ENCODE data around the gene KLF2.
A peak's percentile ranks its signal among the peaks of the same experiment; 100 is the strongest.

The KLF2 gene

GRCh38 chr19:16359964-16360363, 35.3 kb downstream of the KLF2 start:
- TF ChIP-seq, protein P1, sequence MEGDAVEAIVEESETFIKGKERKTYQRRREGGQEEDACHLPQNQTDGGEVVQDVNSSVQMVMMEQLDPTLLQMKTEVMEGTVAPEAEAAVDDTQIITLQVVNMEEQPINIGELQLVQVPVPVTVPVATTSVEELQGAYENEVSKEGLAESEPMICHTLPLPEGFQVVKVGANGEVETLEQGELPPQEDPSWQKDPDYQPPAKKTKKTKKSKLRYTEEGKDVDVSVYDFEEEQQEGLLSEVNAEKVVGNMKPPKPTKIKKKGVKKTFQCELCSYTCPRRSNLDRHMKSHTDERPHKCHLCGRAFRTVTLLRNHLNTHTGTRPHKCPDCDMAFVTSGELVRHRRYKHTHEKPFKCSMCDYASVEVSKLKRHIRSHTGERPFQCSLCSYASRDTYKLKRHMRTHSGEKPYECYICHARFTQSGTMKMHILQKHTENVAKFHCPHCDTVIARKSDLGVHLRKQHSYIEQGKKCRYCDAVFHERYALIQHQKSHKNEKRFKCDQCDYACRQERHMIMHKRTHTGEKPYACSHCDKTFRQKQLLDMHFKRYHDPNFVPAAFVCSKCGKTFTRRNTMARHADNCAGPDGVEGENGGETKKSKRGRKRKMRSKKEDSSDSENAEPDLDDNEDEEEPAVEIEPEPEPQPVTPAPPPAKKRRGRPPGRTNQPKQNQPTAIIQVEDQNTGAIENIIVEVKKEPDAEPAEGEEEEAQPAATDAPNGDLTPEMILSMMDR (IDR thresholded peaks at IDR 0.05; ENCODE audit: unreplicated experiment in 3 of 3): no peak
- H3K27ac Mint-ChIP-seq: no peak overlapping the region
- H3K4me3 Mint-ChIP-seq: no peak overlapping the region
- peaks cover 15% of the 10 kb centered on the region for H3K4me1 Mint-ChIP-seq
- peaks cover 25% of the 10 kb centered on the region for H3K36me3 Mint-ChIP-seq (ENCODE audit: low read depth)
- no peaks in the 10 kb centered on the region for H3K9me3 Mint-ChIP-seq
- H3K27me3 Mint-ChIP-seq (ENCODE audit: low read depth): no peaks in the 10 kb centered on the region

DNA sequence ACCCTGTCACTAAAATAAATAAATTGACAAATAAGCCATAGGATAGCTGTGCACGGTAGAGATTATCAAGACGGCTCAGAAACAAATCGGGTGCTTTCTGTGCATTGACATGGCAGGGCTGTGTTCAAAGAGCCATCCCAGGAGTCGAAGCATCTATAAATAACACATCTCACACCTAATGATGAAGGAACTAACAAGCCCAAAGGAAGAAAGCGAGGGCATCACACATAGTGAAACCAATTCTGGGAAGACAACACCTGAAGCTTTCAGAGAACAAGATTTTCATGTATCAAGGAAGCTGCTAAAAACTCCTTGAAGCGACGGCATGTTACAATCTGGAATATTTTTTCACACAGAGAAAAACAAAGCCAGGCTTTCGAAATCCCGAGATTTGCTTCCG, 36.1 kb downstream of the KLF2 start:
- Mint-ChIP-seq H3K4me3 (no peak overlapping the region), H3K27ac (no peak overlapping the region), H3K27me3 (ENCODE audit: low read depth) (no peaks in the 10 kb centered on the region), H3K36me3 (ENCODE audit: low read depth) (peaks cover 25% of the 10 kb centered on the region), H3K4me1 (peaks cover 9% of the 10 kb centered on the region), H3K9me3 (no peaks in the 10 kb centered on the region)
- TF ChIP-seq, protein P1 (IDR thresholded peaks at IDR 0.05; ENCODE audit: unreplicated experiment in 3 of 3): no peak

DNA sequence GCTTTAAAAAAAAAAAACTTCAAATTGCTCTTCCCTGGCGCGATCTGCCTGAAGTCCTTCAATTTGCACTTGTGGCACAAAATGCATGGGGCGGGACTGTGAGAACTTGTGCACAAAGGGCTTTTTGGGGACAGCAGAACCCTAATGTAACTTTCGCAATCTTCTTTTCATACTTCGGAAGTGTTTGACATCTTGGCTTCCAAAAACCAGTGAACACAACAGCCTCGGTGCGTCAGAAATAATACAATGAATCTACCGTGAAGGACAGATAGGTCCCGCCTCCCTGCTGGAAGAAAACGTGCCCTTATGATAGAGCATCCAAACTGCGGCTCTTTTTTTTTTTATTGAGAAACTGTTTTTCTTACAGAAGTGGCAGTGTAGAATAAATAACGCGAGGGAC, 36.6 kb downstream of the KLF2 start:
- H3K36me3 Mint-ChIP-seq (ENCODE audit: low read depth): peaks cover 25% of the 10 kb centered on the region
- no peak overlapping the region for H3K4me3 Mint-ChIP-seq
- no peaks in the 10 kb centered on the region for H3K9me3 Mint-ChIP-seq
- peaks cover 12% of the 10 kb centered on the region for H3K4me1 Mint-ChIP-seq
- no peaks in the 10 kb centered on the region for H3K27me3 Mint-ChIP-seq (ENCODE audit: low read depth)
- TF ChIP-seq, protein P1 (IDR thresholded peaks at IDR 0.05; ENCODE audit: unreplicated experiment in 3 of 3): no peak
- no peak overlapping the region for H3K27ac Mint-ChIP-seq

DNA sequence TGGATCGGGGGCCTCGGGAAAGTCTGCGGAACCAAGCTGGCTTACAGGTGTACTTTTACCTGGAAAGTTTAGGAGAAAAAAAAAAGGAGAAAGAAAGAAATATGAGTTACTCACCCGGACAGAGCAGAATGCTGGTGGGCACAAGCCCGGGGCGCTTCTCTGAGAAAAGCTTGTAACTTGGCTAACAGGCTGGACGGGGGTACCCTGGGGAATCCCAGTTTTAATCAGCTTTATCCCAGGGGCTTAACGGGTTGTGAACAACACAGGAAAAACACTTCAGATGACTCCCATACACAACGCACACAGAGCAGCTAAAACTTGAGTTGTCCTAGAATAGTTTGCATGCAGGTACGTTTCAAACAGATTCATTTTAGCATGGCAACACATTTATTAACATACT, 37.3 kb downstream of the KLF2 start:
- H3K4me1 Mint-ChIP-seq: peaks cover 15% of the 10 kb centered on the region
- TF ChIP-seq, protein P1 (IDR thresholded peaks at IDR 0.05; ENCODE audit: unreplicated experiment in 3 of 3): no peak
- H3K27ac Mint-ChIP-seq: no peak overlapping the region

GRCh38 chr19:16363133-16363851, 38.7 kb downstream of the KLF2 start:
- Mint-ChIP-seq H3K4me3 (no peak overlapping the region), H3K36me3 (ENCODE audit: low read depth) (peaks cover 25% of the 10 kb centered on the region), H3K4me1 (peaks cover 17% of the 10 kb centered on the region), H3K27me3 (ENCODE audit: low read depth) (no peaks in the 10 kb centered on the region), H3K9me3 (no peaks in the 10 kb centered on the region), H3K27ac (no peak overlapping the region)
- TF ChIP-seq, protein P1 (IDR thresholded peaks at IDR 0.05; ENCODE audit: unreplicated experiment in 3 of 3): no peak

More for the DNA sequence above, 37.3 kb downstream of the KLF2 start:
- peaks cover 25% of the 10 kb centered on the region for H3K36me3 Mint-ChIP-seq (ENCODE audit: low read depth)
- no peaks in the 10 kb centered on the region for H3K9me3 Mint-ChIP-seq
- H3K27me3 Mint-ChIP-seq (ENCODE audit: low read depth): no peaks in the 10 kb centered on the region
- no peak overlapping the region for H3K4me3 Mint-ChIP-seq

- TF ChIP-seq, protein P1 (IDR thresholded peaks at IDR 0.05; ENCODE audit: unreplicated experiment in 3 of 3): no peak
- Mint-ChIP-seq H3K27ac (peak overlapping the region in 1 of 3 experiments; percentile 41), H3K4me1 (peaks cover 17% of the 10 kb centered on the region), H3K9me3 (no peaks in the 10 kb centered on the region), H3K4me3 (no peak overlapping the region), H3K27me3 (ENCODE audit: low read depth) (no peaks in the 10 kb centered on the region), H3K36me3 (ENCODE audit: low read depth) (peaks cover 22% of the 10 kb centered on the region)
Measured at GRCh38 chr19:16363852-16364230, 39.2 kb downstream of the KLF2 start.

All from nephron (organoid).